HL-60/S4 treated with phorbol 12-myristate 13-acetate at 8.2 ng/mL for 4 days and 3 days (cell line): Measurements from ENCODE around the gene CAMSAP1.

ENCODE experiments used
- in situ Hi-C: fragments of 300-500 bp; cut with MboI; formaldehyde crosslinking; loops from 2 replicates; pipeline ENCODE4 v1.15.0; 2022; ENCODE audit warnings: low sequenced_read_pairs

Gene CAMSAP1

GRCh38 chr9:135780086-135780485 lies 127.3 kb downstream of the CAMSAP1 start:
- in situ Hi-C loops, result no loop called here

- in situ Hi-C loops, result no loop called here
Measured at GRCh38 chr9:135779571-135779970, 127.8 kb downstream of the CAMSAP1 start.

GRCh38 chr9:135778421-135778820 lies 128.9 kb downstream of the CAMSAP1 start:
- in situ Hi-C loops, result no loop called here

GRCh38 chr9:135777623-135778177 lies 129.6 kb downstream of the CAMSAP1 start:
- in situ Hi-C loops, result no loop called here

- in situ Hi-C loops, result no loop called here
Measured at GRCh38 chr9:135776893-135777622, 130.3 kb downstream of the CAMSAP1 start.

GRCh38 chr9:135775911-135776310 lies 131.4 kb downstream of the CAMSAP1 start:
- in situ Hi-C loops, result no loop called here

GRCh38 chr9:135774794-135775525 lies 132.4 kb downstream of the CAMSAP1 start:
- in situ Hi-C loops, result no loop called here

GRCh38 chr9:135774239-135774747 lies 133.1 kb downstream of the CAMSAP1 start:
- in situ Hi-C loops, result no loop called here

GRCh38 chr9:135773530-135774238 lies 133.7 kb downstream of the CAMSAP1 start:
- in situ Hi-C loops, result no loop called here

- in situ Hi-C loops, result no loop called here
Measured at GRCh38 chr9:135772702-135773493, 134.4 kb downstream of the CAMSAP1 start.

GRCh38 chr9:135772056-135772646 lies 135.2 kb downstream of the CAMSAP1 start:
- in situ Hi-C loops, result no loop called here

GRCh38 chr9:135771401-135772051 lies 135.8 kb downstream of the CAMSAP1 start:
- in situ Hi-C loops, result no loop called here

GRCh38 chr9:135770771-135771170 lies 136.6 kb downstream of the CAMSAP1 start:
- in situ Hi-C loops, result no loop called here

GRCh38 chr9:135770203-135770535 lies 137.2 kb downstream of the CAMSAP1 start:
- in situ Hi-C loops, result no loop called here

- in situ Hi-C loops, result no loop called here
Measured at GRCh38 chr9:135769489-135770202, 137.7 kb downstream of the CAMSAP1 start.

GRCh38 chr9:135768516-135769218 lies 138.7 kb downstream of the CAMSAP1 start:
- in situ Hi-C loops, result no loop called here

GRCh38 chr9:135766707-135767106 lies 140.6 kb downstream of the CAMSAP1 start:
- in situ Hi-C loops, result no loop called here

GRCh38 chr9:135766251-135766650 lies 141.1 kb downstream of the CAMSAP1 start:
- in situ Hi-C loops, result no loop called here
